ENCODE results near the gene TBC1D22B.
"Not testable (repeated sequence)": the region's sequence is repeated elsewhere in the genome, so short reads cannot be mapped to it uniquely, and the experiment has no call there.

Gene TBC1D22B

DNA sequence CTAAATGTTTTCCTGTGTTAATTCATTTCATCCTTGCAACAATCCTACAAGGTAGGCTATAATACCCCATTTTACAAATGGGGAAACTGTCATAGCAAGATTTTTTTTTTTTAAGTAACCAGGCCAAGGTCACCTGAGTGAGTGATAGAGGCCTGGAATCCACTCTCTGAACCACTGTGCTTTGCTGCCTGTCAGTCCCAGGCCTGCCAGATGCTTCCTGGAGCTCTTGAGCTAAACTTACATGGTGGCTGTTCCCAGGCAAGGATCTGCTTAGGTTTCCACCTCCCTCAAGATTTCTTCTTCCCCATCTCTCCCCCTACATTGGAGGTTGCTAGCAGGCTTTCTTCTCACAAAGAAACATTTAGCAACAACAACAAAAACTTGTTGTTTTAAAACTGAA is 63.5 kb downstream of the TBC1D22B start:
- peaks cover 2% of the 10 kb centered on the region for H3K4me1 Mint-ChIP-seq (ENCODE audit: low read depth)
- H3K27me3 Mint-ChIP-seq (ENCODE audit: low read depth) = no peaks in the 10 kb centered on the region
- no peak overlapping the region for H3K27ac Mint-ChIP-seq

GRCh38 chr6:37321516-37322415 is 64.2 kb downstream of the TBC1D22B start:
- no peaks in the 10 kb centered on the region for H3K27me3 Mint-ChIP-seq (ENCODE audit: low read depth)
- peaks cover 11% of the 10 kb centered on the region for H3K36me3 Mint-ChIP-seq (ENCODE audit: low read depth)
- H3K4me3 Mint-ChIP-seq = no peak overlapping the region
- H3K4me1 Mint-ChIP-seq (ENCODE audit: low read depth) = peaks cover 2% of the 10 kb centered on the region
- DNase-seq (ENCODE audit: low spot score) = no peak
- peak overlapping the region; percentile 58 for H3K27ac Mint-ChIP-seq
- no peaks in the 10 kb centered on the region for H3K9me3 Mint-ChIP-seq

More for the DNA sequence above, 63.5 kb downstream of the TBC1D22B start:
- Mint-ChIP-seq H3K36me3 (ENCODE audit: low read depth) (peaks cover 11% of the 10 kb centered on the region), H3K9me3 (no peaks in the 10 kb centered on the region), H3K4me3 (no peak overlapping the region)
- no peak for DNase-seq (ENCODE audit: low spot score)

- H3K9me3 Mint-ChIP-seq = no peaks in the 10 kb centered on the region
- no peaks in the 10 kb centered on the region for H3K27me3 Mint-ChIP-seq (ENCODE audit: low read depth)
- peaks cover 13% of the 10 kb centered on the region for H3K36me3 Mint-ChIP-seq (ENCODE audit: low read depth)
- no peak overlapping the region for H3K27ac Mint-ChIP-seq
- H3K4me3 Mint-ChIP-seq = no peak overlapping the region
- peaks cover 2% of the 10 kb centered on the region for H3K4me1 Mint-ChIP-seq (ENCODE audit: low read depth)
- no peak for DNase-seq (ENCODE audit: low spot score)
Observed at GRCh38 chr6:37323580-37323979, 66.0 kb downstream of the TBC1D22B start.

DNA sequence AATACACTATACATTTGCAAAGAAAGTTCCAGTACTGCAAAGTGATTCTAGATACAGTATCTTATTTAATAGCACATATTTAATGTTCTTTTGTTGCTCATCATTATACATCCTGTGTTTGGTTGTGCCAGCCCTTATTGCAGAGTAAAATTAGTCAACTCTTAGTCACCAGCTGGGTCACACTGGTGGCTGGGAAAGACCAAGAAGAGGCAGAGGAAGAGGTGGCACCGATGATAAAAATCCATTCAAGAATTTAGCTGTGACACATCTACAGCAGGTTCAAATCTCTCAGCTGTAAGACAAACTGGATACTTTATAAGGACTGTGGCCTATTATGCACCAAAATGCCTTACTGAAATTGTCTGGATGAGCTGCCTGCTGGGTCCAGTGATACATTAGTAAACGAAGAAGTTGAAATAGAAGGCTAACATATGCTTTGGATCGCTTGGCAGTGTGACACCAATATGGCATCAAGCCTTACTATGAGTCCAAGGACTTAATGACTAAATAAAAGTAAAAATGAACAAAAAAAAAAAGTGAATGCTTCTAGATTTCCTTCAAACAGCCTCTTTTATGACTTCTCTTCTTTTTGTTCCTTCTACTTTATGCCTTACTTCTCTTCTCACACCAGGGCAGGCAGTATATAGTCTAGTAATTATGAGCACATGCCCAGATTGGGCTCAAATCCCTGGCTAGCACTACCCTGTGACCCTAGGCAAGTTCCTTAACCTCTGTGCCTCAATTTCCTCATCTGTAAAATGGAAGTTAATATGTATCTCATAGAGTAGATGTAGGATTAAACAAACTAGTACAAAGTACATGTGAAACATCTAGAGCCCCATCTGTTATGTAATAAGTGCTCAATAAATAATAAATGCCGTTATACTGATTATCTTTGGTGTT is 66.8 kb downstream of the TBC1D22B start:
- H3K4me3 Mint-ChIP-seq = no peak overlapping the region
- H3K36me3 Mint-ChIP-seq (ENCODE audit: low read depth) = peaks cover 16% of the 10 kb centered on the region
- no peaks in the 10 kb centered on the region for H3K9me3 Mint-ChIP-seq
- H3K27me3 Mint-ChIP-seq (ENCODE audit: low read depth) = no peaks in the 10 kb centered on the region
- H3K4me1 Mint-ChIP-seq (ENCODE audit: low read depth) = peaks cover 2% of the 10 kb centered on the region
- no peak overlapping the region for H3K27ac Mint-ChIP-seq
- DNase-seq (ENCODE audit: low spot score) = peak; percentile 7

DNA sequence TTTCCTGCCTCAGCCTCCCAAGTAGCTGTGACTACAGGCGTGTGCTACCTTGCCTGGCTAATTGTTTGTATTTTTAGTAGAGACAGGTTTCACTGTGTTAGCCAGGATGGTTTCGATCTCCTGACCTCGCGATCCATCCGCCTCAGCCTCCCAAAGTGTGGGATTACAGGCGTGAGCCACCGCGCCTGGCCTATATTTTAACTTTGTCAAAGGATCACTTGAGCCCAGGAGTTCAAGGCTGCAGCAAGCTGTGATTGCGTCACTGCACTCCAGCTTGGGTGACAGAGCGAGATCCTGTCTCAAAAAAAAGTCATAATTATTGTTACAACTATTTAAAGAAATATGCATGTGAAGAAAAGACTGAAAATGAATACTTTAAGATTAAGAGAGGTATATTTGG is 72.8 kb downstream of the TBC1D22B start:
- H3K9me3 Mint-ChIP-seq; H3K27ac Mint-ChIP-seq; H3K27me3 Mint-ChIP-seq (ENCODE audit: low read depth); DNase-seq (ENCODE audit: low spot score); H3K4me3 Mint-ChIP-seq; H3K4me1 Mint-ChIP-seq (ENCODE audit: low read depth): not testable (repeated sequence)
- H3K36me3 Mint-ChIP-seq (ENCODE audit: low read depth) = peaks cover 25% of the 10 kb centered on the region

DNA sequence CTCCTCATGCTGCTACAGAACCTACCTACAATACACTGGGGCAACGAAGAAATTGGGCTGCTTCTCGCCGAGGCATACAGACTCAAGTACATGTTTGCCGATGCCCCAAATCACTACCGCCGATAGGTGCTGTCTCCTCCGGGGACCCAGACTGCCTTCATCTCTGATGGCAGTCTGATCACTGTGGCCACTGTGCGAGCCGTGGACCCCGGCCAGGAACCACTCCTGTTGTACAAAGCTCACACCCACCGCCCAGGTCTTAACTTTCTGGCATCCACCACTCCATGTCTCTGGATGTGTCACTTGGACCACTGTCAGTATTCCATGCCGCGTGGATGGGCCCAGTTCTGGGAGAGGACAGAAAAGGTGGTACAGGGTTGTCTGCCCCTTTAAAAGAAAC is 73.5 kb downstream of the TBC1D22B start:
- no peak overlapping the region for H3K27ac Mint-ChIP-seq
- peaks cover 24% of the 10 kb centered on the region for H3K36me3 Mint-ChIP-seq (ENCODE audit: low read depth)
- no peak overlapping the region for H3K4me3 Mint-ChIP-seq
- H3K9me3 Mint-ChIP-seq = no peaks in the 10 kb centered on the region
- H3K27me3 Mint-ChIP-seq (ENCODE audit: low read depth) = no peaks in the 10 kb centered on the region
- H3K4me1 Mint-ChIP-seq (ENCODE audit: low read depth) = peaks cover 5% of the 10 kb centered on the region
- no peak for DNase-seq (ENCODE audit: low spot score)

- no peaks in the 10 kb centered on the region for H3K27me3 Mint-ChIP-seq (ENCODE audit: low read depth)
- peaks cover 5% of the 10 kb centered on the region for H3K4me1 Mint-ChIP-seq (ENCODE audit: low read depth)
- no peaks in the 10 kb centered on the region for H3K9me3 Mint-ChIP-seq
- H3K4me3 Mint-ChIP-seq = no peak overlapping the region
- no peak for DNase-seq (ENCODE audit: low spot score)
- H3K27ac Mint-ChIP-seq = no peak overlapping the region
- peaks cover 22% of the 10 kb centered on the region for H3K36me3 Mint-ChIP-seq (ENCODE audit: low read depth)
Observed at GRCh38 chr6:37332894-37333293, 75.3 kb downstream of the TBC1D22B start.

- Mint-ChIP-seq H3K9me3 (no peaks in the 10 kb centered on the region), H3K27me3 (ENCODE audit: low read depth) (no peaks in the 10 kb centered on the region), H3K4me3 (no peak overlapping the region), H3K36me3 (ENCODE audit: low read depth) (peaks cover 22% of the 10 kb centered on the region), H3K4me1 (ENCODE audit: low read depth) (peaks cover 5% of the 10 kb centered on the region), H3K27ac (no peak overlapping the region)
- DNase-seq (ENCODE audit: low spot score) = no peak
Observed at GRCh38 chr6:37334047-37334446, 76.5 kb downstream of the TBC1D22B start.

- not testable (repeated sequence) for H3K36me3 Mint-ChIP-seq (ENCODE audit: low read depth); H3K27ac Mint-ChIP-seq; H3K27me3 Mint-ChIP-seq (ENCODE audit: low read depth); H3K4me3 Mint-ChIP-seq; DNase-seq (ENCODE audit: low spot score); H3K9me3 Mint-ChIP-seq; H3K4me1 Mint-ChIP-seq (ENCODE audit: low read depth)
Observed at GRCh38 chr6:37338317-37338716, 80.7 kb downstream of the TBC1D22B start.

DNA sequence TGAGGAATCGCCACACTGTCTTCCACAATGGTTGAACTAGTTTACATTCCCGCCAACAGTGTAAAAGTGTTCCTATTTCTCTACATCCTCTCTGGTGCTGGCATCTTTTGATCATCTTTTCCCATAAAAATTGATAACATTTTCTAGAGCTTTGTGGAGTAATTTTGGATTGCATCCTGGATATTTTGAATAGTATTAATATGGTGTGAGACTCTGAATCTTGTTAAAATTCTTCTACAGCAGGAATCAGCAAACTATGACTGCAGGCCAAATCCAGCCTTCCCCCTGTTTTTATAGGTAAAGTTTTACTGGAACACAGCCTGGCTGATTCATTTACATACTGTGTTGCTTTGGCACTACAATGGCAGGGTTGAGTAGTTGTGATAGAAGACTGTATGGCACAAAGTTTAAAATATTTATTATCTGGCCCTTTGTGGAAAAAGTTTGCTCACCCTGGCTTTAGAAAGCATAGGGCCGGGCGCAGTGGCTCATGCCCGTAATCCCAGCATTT is 81.2 kb downstream of the TBC1D22B start:
- Mint-ChIP-seq H3K4me3 (no peak overlapping the region), H3K4me1 (ENCODE audit: low read depth) (no peaks in the 10 kb centered on the region)

GRCh38 chr6:37339741-37340638 is 82.4 kb downstream of the TBC1D22B start:
- Mint-ChIP-seq H3K4me3 (no peak overlapping the region), H3K27ac (no peak overlapping the region), H3K4me1 (ENCODE audit: low read depth) (peaks cover 4% of the 10 kb centered on the region), H3K36me3 (ENCODE audit: low read depth) (no peaks in the 10 kb centered on the region), H3K27me3 (ENCODE audit: low read depth) (peaks cover 19% of the 10 kb centered on the region), H3K9me3 (no peaks in the 10 kb centered on the region)
- DNase-seq (ENCODE audit: low spot score) = no peak

More for the DNA sequence above, 81.2 kb downstream of the TBC1D22B start:
- no peaks in the 10 kb centered on the region for H3K9me3 Mint-ChIP-seq
- peaks cover 13% of the 10 kb centered on the region for H3K27me3 Mint-ChIP-seq (ENCODE audit: low read depth)
- DNase-seq (ENCODE audit: low spot score) = no peak
- H3K36me3 Mint-ChIP-seq (ENCODE audit: low read depth) = peaks cover 4% of the 10 kb centered on the region
- H3K27ac Mint-ChIP-seq = peak overlapping the region; percentile 22

DNA sequence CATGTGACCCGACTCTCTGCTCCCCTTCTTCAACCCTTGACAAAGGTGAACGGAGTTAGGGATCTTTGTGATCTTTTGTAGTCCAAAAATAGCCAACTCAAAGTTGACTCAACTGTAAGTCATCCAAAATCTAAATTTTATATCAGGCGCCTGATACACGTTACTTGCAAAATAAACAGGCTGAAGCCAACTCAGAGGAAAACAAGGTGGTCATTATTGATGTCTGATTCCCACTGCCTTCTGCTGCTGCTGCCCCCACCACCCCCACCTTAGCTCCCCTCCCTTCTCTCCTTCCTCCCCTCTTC is 83.0 kb downstream of the TBC1D22B start:
- Mint-ChIP-seq H3K4me1 (ENCODE audit: low read depth) (peaks cover 4% of the 10 kb centered on the region), H3K27ac (no peak overlapping the region), H3K27me3 (ENCODE audit: low read depth) (peaks cover 19% of the 10 kb centered on the region), H3K9me3 (no peaks in the 10 kb centered on the region), H3K4me3 (no peak overlapping the region), H3K36me3 (ENCODE audit: low read depth) (no peaks in the 10 kb centered on the region)
- no peak for DNase-seq (ENCODE audit: low spot score)

DNA sequence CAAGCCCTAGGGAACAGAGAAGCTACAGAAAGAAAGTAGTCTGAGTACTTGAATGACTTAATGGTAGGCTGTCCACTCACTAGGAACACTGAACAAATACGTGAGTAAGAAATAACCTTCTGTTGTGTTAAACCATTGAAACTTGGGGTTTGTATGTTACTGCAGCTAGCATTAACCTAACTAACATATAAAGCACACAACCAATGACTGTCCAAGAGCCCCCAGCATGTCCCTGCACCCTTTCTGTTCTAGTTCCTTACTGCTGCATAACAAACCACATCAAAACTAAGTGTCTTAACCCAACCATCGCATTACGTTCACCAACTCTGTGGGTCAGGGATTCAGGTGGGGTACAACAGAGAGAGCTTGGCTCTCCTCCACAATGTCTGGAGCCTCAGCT is 85.7 kb downstream of the TBC1D22B start:
- H3K27ac Mint-ChIP-seq = no peak overlapping the region

More for the DNA sequence above, 85.7 kb downstream of the TBC1D22B start:
- Mint-ChIP-seq H3K9me3 (no peaks in the 10 kb centered on the region), H3K4me3 (no peak overlapping the region), H3K36me3 (ENCODE audit: low read depth) (no peaks in the 10 kb centered on the region), H3K27me3 (ENCODE audit: low read depth) (peaks cover 28% of the 10 kb centered on the region), H3K4me1 (ENCODE audit: low read depth) (peaks cover 4% of the 10 kb centered on the region)
- DNase-seq (ENCODE audit: low spot score) = no peak
